OCI-LY3 (cell line): ENCODE measurements around the gene C17orf58.
"Not testable (repeated sequence)": the region's sequence is repeated elsewhere in the genome, so short reads cannot be mapped to it uniquely, and the experiment has no call there.

Experiments
- CTCF ChIP-seq: fragments of 200-600, 300-600 bp; sonication (generic); IDR thresholded peaks from 2 replicates; pipeline ENCODE4 v1.5.1; 2014; ENCODE audit warnings: antibody characterized with exemption, low read length, low read depth
- EZH2phosphoT487 ChIP-seq: fragments of 200-600 bp; shearing (Covaris generic); IDR thresholded peaks from 2 replicates; pipeline ENCODE4 v1.6.1; 2018; ENCODE audit warnings: antibody characterized with exemption, mixed run types, low read depth

GRCh38 chr17:68020791-68021190, 24.5 kb upstream of the C17orf58 start:
- TF ChIP-seq CTCF, EZH2phosphoT487: not testable (repeated sequence)
